ENCODE measurements around the gene ADAMTSL1. TPM values are rescaled to one million over a fixed set of nuclear protein-coding genes. Genes with fewer than 3 reads are reported as not detected.

The ADAMTSL1 gene
- total RNA-seq, 4 donors from 2014 or later, result 21.3 to 138 (median 125) TPM

DNA sequence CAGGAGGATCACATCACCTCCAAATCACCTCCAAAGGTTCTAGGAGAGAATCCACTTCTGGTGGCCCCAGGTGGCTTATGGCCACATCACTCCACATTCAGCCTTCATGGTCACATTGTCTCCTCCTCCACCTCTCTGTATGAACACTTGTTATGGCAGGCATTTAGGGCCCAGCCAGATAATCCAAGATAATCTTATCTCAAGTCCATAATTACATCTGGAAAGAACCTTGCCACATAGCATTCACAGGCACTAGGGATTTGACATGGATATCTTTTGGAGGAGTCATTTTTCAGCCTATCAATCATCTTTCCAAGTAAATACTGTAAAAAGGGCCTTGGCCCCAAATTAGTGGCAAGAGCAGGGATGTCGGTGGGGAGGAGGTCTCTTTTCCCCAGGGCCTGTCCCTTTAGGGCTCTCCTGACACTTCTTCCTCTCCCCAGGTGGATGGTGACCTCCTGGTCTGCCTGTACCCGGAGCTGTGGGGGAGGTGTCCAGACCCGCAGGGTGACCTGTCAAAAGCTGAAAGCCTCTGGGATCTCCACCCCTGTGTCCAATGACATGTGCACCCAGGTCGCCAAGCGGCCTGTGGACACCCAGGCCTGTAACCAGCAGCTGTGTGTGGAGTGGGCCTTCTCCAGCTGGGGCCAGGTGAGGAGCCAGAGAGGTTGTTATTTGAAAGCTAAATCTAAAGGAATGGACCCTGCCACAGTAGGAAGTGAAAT, 418.2 kb downstream of the ADAMTSL1 start:
- 88% methylated on average over 3 of the region's 5 CpGs; no CpG with 5 or more reads in 1 of the 2 donors for WGBS, 2 donors (ENCODE audit: low coverage in 1 of 2)

DNA sequence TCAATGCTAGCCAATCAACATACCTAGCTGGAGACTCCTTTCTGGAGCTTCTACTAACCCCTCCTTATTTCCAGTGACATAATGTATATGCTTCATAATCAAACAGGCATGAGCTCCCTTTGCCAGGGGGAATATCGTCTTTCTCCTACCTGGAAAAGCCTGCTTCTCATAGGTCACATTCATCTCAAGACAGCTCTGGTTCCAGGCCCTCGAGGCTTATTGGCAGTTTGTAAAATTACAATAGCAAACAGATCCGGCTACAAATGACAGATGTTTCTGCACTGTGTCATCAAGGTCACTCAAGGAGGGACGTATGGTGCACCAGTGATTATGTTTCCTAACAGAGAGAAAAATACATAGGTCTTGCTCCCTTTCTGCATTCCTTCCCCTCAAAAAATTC, 419.1 kb downstream of the ADAMTSL1 start:
- 73 to 82% methylated on average over 3 to 4 of the region's 4 CpGs for WGBS, 2 donors (ENCODE audit: low coverage in 1 of 2)
- Histone ChIP-seq H3K36me3 (peaks cover 0 to 88% of the 10 kb centered on the region in 2 donors), H3K4me1 (no peaks in the 10 kb centered on the region), H3K27me3 (no peaks in the 10 kb centered on the region), H3K27ac (no peak overlapping the region), H3K9me3 (peaks cover 0 to 26% (median 0%) of the 10 kb centered on the region in 3 donors), H3K4me3 (no peak overlapping the region)
- TF ChIP-seq POLR2AphosphoS5 (IDR thresholded peaks at IDR 0.05) (no peak), EP300 (IDR thresholded peaks at IDR 0.05) (no peak), CTCF (IDR thresholded peaks at IDR 0.05) (no peak), POLR2A (IDR thresholded peaks at IDR 0.05) (no peak)
- no peak for ATAC-seq

More for the DNA sequence above, 418.2 kb downstream of the ADAMTSL1 start:
- Histone ChIP-seq H3K4me1 (no peaks in the 10 kb centered on the region), H3K27me3 (no peaks in the 10 kb centered on the region), H3K4me3 (no peak overlapping the region), H3K9me3 (peaks cover 0 to 25% (median 0%) of the 10 kb centered on the region in 3 donors), H3K27ac (no peak overlapping the region), H3K36me3 (peaks cover 0 to 89% of the 10 kb centered on the region in 2 donors)
- no peak for ATAC-seq
- TF ChIP-seq POLR2A (IDR thresholded peaks at IDR 0.05), result no peak
- no peak for TF ChIP-seq POLR2AphosphoS5 (IDR thresholded peaks at IDR 0.05)
- no peak for TF ChIP-seq CTCF (IDR thresholded peaks at IDR 0.05)
- TF ChIP-seq EP300 (IDR thresholded peaks at IDR 0.05), result no peak

- H3K4me1 ChIP-seq, result no peaks in the 10 kb centered on the region
- H3K9me3 ChIP-seq, result peaks cover 0 to 26% (median 0%) of the 10 kb centered on the region in 3 donors
- peaks cover 0 to 83% of the 10 kb centered on the region in 2 donors for H3K36me3 ChIP-seq
- 100% methylated on average over 1 of the region's 1 CpG; no CpG with 5 or more reads in 1 of the 2 donors for WGBS, 2 donors (ENCODE audit: low coverage in 1 of 2)
- TF ChIP-seq CTCF (IDR thresholded peaks at IDR 0.05) (no peak), POLR2AphosphoS5 (IDR thresholded peaks at IDR 0.05) (no peak), EP300 (IDR thresholded peaks at IDR 0.05) (no peak), POLR2A (IDR thresholded peaks at IDR 0.05) (no peak)
- no peak overlapping the region for H3K4me3 ChIP-seq
- no peak overlapping the region for H3K27ac ChIP-seq
- no peak for ATAC-seq
- no peaks in the 10 kb centered on the region for H3K27me3 ChIP-seq
These were observed 419.5 kb downstream of the ADAMTSL1 start for GRCh38 chr9:18893491-18893890.

- no peak for ATAC-seq
- Histone ChIP-seq H3K9me3 (peaks cover 0 to 34% (median 0%) of the 10 kb centered on the region in 3 donors), H3K27me3 (no peaks in the 10 kb centered on the region), H3K4me1 (no peaks in the 10 kb centered on the region), H3K36me3 (peaks cover 0 to 60% of the 10 kb centered on the region in 2 donors), H3K4me3 (no peak overlapping the region), H3K27ac (no peak overlapping the region)
- TF ChIP-seq POLR2AphosphoS5 (IDR thresholded peaks at IDR 0.05), result no peak
- no peak for TF ChIP-seq POLR2A (IDR thresholded peaks at IDR 0.05)
- no peak for TF ChIP-seq EP300 (IDR thresholded peaks at IDR 0.05)
- no peak for TF ChIP-seq CTCF (IDR thresholded peaks at IDR 0.05)
These were observed 422.1 kb downstream of the ADAMTSL1 start for GRCh38 chr9:18896004-18896403.
